Glomerular endothelial cell (primary cell): ENCODE data around the gene ELOVL1. TPM values are rescaled to one million over a fixed set of nuclear protein-coding genes. Genes with fewer than 3 reads are reported as not detected.
A peak's percentile ranks its signal among the peaks of the same experiment; 100 is the strongest.
"Not testable (repeated sequence)": the region's sequence is repeated elsewhere in the genome, so short reads cannot be mapped to it uniquely, and the experiment has no call there.

ENCODE experiments used
- DNase-seq: peaks from one replicate; pipeline ENCODE4 v3.0.0-alpha.2; 2011; ENCODE audit warnings: low read depth, low spot score; ENCODE audit errors: extremely low read depth
- total RNA-seq: library from RNA; depleted of rRNA; stranded (reverse); fragments of >200 nt; gene quantifications from 2 replicates; pipeline ENCODE4 v1.2.3, GENCODE V29; 2015

Gene ELOVL1
- 89.4 and 95.9 TPM in 2 replicates for total RNA-seq

GRCh38 chr1:43367904-43368645 lies at the start of gene ELOVL1:
TSS of gene ELOVL1 (minus strand) at chr1:43368011. CDS start at chr1:43365609, 2,402 bp downstream.
- DNase-seq: no peak

DNA sequence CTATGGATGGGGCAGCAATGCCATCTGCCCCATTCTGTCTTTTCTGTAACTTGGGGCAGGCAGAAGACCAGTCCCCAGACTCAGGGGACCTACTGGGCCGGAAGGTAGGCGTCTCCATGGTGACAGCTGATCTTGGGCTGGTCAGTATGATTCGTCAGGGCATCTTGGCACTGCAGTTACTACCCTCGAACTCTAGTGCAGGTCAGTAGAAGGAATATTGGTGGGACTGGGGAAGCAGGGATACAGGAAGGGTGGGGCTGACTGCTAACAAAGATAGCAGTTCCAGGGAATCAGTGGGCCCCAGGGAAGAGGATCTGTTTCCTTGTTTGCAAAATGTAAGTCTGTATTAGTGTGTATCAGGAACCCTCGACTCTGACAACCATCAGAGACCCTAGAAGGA lies 48.1 kb upstream of the ELOVL1 start:
- DNase-seq: no peak

- DNase-seq: peak; percentile 47
Measured at GRCh38 chr1:43414634-43415223, 46.9 kb upstream of the ELOVL1 start.

GRCh38 chr1:43413426-43413825 lies 45.6 kb upstream of the ELOVL1 start:
- not testable (repeated sequence) for DNase-seq

DNA sequence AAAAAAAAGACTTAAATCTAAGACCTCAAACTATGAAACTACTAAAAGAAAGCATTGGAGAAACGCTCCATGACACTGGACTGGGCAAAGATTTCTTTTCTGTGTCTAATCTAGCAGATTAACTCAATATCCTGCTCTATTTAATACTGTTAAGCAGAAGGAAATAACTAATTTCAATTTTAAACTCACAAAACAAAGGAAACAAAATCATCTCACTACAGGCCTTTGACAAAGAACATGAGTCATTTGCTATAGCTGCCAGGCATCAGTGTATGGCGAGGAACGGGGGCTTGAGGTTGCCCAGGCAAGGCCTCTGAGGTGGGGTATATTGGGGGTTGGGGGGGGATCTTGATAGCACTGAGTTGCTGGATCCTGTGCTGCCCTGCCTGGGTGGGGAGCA lies 42.8 kb upstream of the ELOVL1 start:
- DNase-seq: no peak

DNA sequence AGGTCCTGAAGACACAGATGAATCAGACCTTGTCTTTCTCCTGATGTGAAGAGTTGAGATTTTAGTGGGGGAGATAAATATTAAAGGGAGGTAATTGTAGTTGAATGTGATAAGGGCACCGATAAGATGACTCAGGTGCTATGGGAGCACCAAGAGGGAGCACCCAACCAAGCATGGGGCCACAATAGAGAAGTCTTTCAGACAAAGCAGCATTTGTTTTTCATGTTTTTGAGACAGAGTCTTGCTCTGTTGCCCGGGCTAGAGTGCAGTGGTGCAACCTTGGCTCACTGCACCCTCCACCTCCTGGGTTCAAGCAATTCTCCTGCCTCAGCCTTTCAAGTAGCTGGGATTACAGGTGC lies 38.0 kb upstream of the ELOVL1 start:
- no peak for DNase-seq

DNA sequence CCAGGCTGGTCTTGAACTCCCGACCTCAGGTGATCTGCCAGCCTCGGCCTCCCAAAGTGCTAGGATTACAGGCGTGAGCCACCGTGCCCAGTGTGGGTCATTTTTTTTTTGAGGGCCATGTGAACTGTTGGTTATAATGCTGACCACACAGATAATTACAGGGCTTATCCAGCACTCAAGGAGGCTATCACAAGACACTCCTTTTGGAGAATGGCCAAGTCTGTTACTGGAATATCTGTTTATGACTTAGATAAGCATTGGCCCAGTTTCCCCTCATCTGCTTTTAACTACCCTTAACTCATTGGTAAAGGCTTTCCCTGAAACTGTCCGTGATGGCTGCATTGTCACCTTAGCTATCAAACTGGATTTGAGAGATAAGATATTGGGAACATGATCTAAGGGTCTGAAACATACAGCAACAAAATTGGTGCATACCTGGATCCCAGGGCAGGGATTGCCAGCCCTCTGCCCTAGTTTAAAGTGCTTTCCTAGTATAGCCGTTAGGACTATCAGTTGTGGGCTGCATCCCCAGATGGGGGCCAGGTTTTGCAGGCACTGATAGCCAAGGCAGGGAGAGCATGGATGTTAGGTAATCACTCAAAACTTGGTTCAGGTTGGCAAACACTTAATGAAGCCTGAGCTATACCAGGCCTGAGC lies 37.5 kb upstream of the ELOVL1 start:
- no peak for DNase-seq

GRCh38 chr1:43404353-43404752 lies 36.5 kb upstream of the ELOVL1 start:
- DNase-seq: no peak

GRCh38 chr1:43402089-43402865 lies 34.5 kb upstream of the ELOVL1 start:
- DNase-seq: no peak

- DNase-seq: not testable (repeated sequence)
Measured at GRCh38 chr1:43400441-43400840, 32.6 kb upstream of the ELOVL1 start.

- no peak for DNase-seq
Measured at GRCh38 chr1:43398227-43398626, 30.4 kb upstream of the ELOVL1 start.

GRCh38 chr1:43396059-43396458 lies 28.2 kb upstream of the ELOVL1 start:
- no peak for DNase-seq

DNA sequence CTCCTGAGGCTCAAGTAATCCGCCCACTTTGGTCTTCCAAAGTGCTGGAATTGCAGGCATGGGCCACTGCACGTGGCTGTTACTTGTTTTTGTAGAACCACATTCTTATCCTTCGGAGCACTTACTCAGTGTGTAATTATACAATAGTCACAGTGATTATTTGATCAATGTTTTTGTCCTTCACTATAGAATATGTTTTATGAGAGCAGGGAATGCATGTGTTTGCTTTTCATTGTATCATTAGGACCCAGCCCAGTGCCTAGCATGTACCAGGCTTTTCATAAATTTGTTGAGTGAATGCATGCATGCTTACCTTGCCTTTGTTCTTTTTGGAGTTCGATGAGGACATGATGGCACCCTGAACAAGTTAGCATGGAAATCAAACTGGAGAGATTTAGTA lies 27.7 kb upstream of the ELOVL1 start:
- no peak for DNase-seq

DNA sequence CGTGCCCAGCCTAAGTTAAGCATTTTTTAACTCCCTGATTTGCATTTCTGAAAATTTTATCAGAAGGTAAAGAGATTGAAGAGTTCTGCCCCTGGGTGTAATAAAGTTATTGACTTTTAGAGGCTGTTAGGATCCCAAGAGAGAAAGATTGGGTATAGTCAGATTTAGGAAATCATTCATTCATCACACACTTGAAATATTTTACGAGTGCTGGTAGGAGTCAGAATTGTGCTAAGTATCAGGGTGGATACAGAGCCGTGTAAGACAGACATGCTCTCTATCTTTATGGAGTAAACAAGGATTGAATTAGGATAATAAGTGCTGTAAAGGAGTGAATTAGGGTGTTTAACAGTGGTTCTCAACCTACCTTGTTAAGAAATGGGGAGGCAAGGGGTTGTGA lies 24.9 kb upstream of the ELOVL1 start:
- no peak for DNase-seq

GRCh38 chr1:43389326-43390313 lies 21.8 kb upstream of the ELOVL1 start, which contains the start of the genes MED8 and SZT2:
TSS of gene MED8 (minus strand) at chr1:43389800. CDS start at chr1:43389764, 36 bp downstream.
TSS of gene SZT2 (plus strand) at chr1:43389899. CDS start at chr1:43389969, 70 bp downstream.
- DNase-seq: peak; percentile 81

- DNase-seq: no peak
Measured at GRCh38 chr1:43388613-43389012, 20.8 kb upstream of the ELOVL1 start.

GRCh38 chr1:43387976-43388599 lies 20.3 kb upstream of the ELOVL1 start:
- DNase-seq: no peak

DNA sequence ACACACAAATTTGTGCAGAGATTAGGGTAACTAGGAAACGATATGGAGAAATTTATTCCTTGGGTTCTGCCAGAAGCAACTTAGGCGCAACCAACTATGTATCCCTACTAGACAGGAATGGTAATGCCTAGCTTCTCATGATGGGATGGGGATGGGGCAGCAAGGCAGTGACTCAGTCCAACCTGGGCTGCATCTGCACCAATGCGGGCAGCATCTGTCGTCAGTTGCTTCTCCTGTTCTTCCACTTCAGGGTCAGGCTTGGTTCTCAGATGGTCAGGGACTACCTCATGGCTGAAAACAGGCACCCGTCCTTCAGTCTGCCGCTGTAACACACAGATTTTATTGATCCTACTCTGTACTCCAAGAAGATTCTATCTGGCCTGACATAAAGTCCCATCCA lies 18.9 kb upstream of the ELOVL1 start:
- no peak for DNase-seq

GRCh38 chr1:43383449-43383848 lies 15.6 kb upstream of the ELOVL1 start:
- DNase-seq: no peak
